Measurements from ENCODE around the gene LIMA1.
A peak's percentile ranks its signal among the peaks of the same experiment; 100 is the strongest.

The LIMA1 gene

GRCh38 chr12:50215033-50215432 lies 68.3 kb downstream of the LIMA1 start:
- Histone ChIP-seq H3K27ac (ENCODE audit: low read length) (no peak overlapping the region), H3K36me3 (ENCODE audit: insufficient read depth, low read length) (no peaks in the 10 kb centered on the region), H3K9me3 (ENCODE audit: insufficient read depth, low read length, severe bottlenecking) (no peaks in the 10 kb centered on the region), H3K27me3 (ENCODE audit: insufficient read depth, low read length, poor library complexity) (no peaks in the 10 kb centered on the region), H3K9ac (ENCODE audit: low read depth, low read length) (no peak overlapping the region), H3K4me3 (ENCODE audit: low read depth in 1 of 2, low read length in 2 of 2) (no peak overlapping the region), H3K4me2 (ENCODE audit: insufficient read depth, low read length) (no peak overlapping the region), H3K79me2 (ENCODE audit: insufficient read depth, low read length) (peaks cover 9% of the 10 kb centered on the region), H3K4me1 (ENCODE audit: insufficient read depth, low read length) (peaks cover 30% of the 10 kb centered on the region), H2AFZ (ENCODE audit: low read depth, low read length) (no peak overlapping the region), H4K20me1 (ENCODE audit: insufficient read depth, low read length) (no peaks in the 10 kb centered on the region)
- ATAC-seq (ENCODE audit: insufficient read depth, low read depth) (no peak), DNase-seq (no peak)
- TF ChIP-seq EZH2 (IDR thresholded peaks at IDR 0.05; ENCODE audit: borderline replicate concordance, low read depth, low read length, severe bottlenecking): no peak
- no peak for TF ChIP-seq CTCF (IDR thresholded peaks at IDR 0.05; ENCODE audit: borderline replicate concordance, extremely low read depth, low read length, poor library complexity, severe bottlenecking)

- H4K20me1 ChIP-seq (ENCODE audit: insufficient read depth, low read length): no peaks in the 10 kb centered on the region
- H3K4me1 ChIP-seq (ENCODE audit: insufficient read depth, low read length): peaks cover 23% of the 10 kb centered on the region
- DNase-seq: no peak
- H3K9ac ChIP-seq (ENCODE audit: low read depth, low read length): no peak overlapping the region
- no peak overlapping the region for H3K4me2 ChIP-seq (ENCODE audit: insufficient read depth, low read length)
- H3K27ac ChIP-seq (ENCODE audit: low read length): no peak overlapping the region
- TF ChIP-seq EZH2 (IDR thresholded peaks at IDR 0.05; ENCODE audit: borderline replicate concordance, low read depth, low read length, severe bottlenecking): no peak
- H3K9me3 ChIP-seq (ENCODE audit: insufficient read depth, low read length, severe bottlenecking): no peaks in the 10 kb centered on the region
- 0 out of 2 replicates have a peak, but pooled peaks cover 2% of the 10 kb centered on the region for H3K79me2 ChIP-seq (ENCODE audit: insufficient read depth, low read length)
- no peaks in the 10 kb centered on the region for H3K27me3 ChIP-seq (ENCODE audit: insufficient read depth, low read length, poor library complexity)
- no peak for ATAC-seq (ENCODE audit: insufficient read depth, low read depth)
- H3K4me3 ChIP-seq (ENCODE audit: low read depth in 1 of 2, low read length in 2 of 2): no peak overlapping the region
- no peak overlapping the region for H2AFZ ChIP-seq (ENCODE audit: low read depth, low read length)
- H3K36me3 ChIP-seq (ENCODE audit: insufficient read depth, low read length): no peaks in the 10 kb centered on the region
These were observed 69.3 kb downstream of the LIMA1 start for GRCh38 chr12:50214018-50214417.

- Histone ChIP-seq H3K9ac (ENCODE audit: low read depth, low read length) (no peak overlapping the region), H3K27me3 (ENCODE audit: insufficient read depth, low read length, poor library complexity) (no peaks in the 10 kb centered on the region), H4K20me1 (ENCODE audit: insufficient read depth, low read length) (no peaks in the 10 kb centered on the region), H3K4me2 (ENCODE audit: insufficient read depth, low read length) (no peak overlapping the region), H3K27ac (ENCODE audit: low read length) (no peak overlapping the region), H2AFZ (ENCODE audit: low read depth, low read length) (no peak overlapping the region), H3K9me3 (ENCODE audit: insufficient read depth, low read length, severe bottlenecking) (no peaks in the 10 kb centered on the region), H3K36me3 (ENCODE audit: insufficient read depth, low read length) (no peaks in the 10 kb centered on the region), H3K4me1 (ENCODE audit: insufficient read depth, low read length) (peaks cover 21% of the 10 kb centered on the region), H3K4me3 (ENCODE audit: low read depth in 1 of 2, low read length in 2 of 2) (no peak overlapping the region), H3K79me2 (ENCODE audit: insufficient read depth, low read length) (no peaks in the 10 kb centered on the region)
- ATAC-seq (ENCODE audit: insufficient read depth, low read depth): no peak
- TF ChIP-seq EZH2 (IDR thresholded peaks at IDR 0.05; ENCODE audit: borderline replicate concordance, low read depth, low read length, severe bottlenecking) (no peak), CTCF (IDR thresholded peaks at IDR 0.05; ENCODE audit: borderline replicate concordance, extremely low read depth, low read length, poor library complexity, severe bottlenecking) (no peak)
- DNase-seq: no peak
These were observed 69.9 kb downstream of the LIMA1 start for GRCh38 chr12:50213439-50213838.

GRCh38 chr12:50212071-50212467 lies 71.3 kb downstream of the LIMA1 start:
- H3K4me2 ChIP-seq (ENCODE audit: insufficient read depth, low read length): peak overlapping the region; percentile 37
- DNase-seq (no peak), ATAC-seq (ENCODE audit: insufficient read depth, low read depth) (peak; percentile 56; the same call in 1 of the 3 replicates)
- no peaks in the 10 kb centered on the region for H3K27me3 ChIP-seq (ENCODE audit: insufficient read depth, low read length, poor library complexity)
- H3K4me1 ChIP-seq (ENCODE audit: insufficient read depth, low read length): peaks cover 21% of the 10 kb centered on the region
- H3K79me2 ChIP-seq (ENCODE audit: insufficient read depth, low read length): no peaks in the 10 kb centered on the region
- no peak overlapping the region for H3K4me3 ChIP-seq (ENCODE audit: low read depth in 1 of 2, low read length in 2 of 2)
- no peaks in the 10 kb centered on the region for H3K9me3 ChIP-seq (ENCODE audit: insufficient read depth, low read length, severe bottlenecking)
- TF ChIP-seq CTCF (IDR thresholded peaks at IDR 0.05; ENCODE audit: borderline replicate concordance, extremely low read depth, low read length, poor library complexity, severe bottlenecking) (no peak), EZH2 (IDR thresholded peaks at IDR 0.05; ENCODE audit: borderline replicate concordance, low read depth, low read length, severe bottlenecking) (no peak)
- H3K9ac ChIP-seq (ENCODE audit: low read depth, low read length): peak overlapping the region; percentile 24; the same call in 1 of the 2 replicates
- peak overlapping the region; percentile 42 for H2AFZ ChIP-seq (ENCODE audit: low read depth, low read length)
- no peaks in the 10 kb centered on the region for H4K20me1 ChIP-seq (ENCODE audit: insufficient read depth, low read length)
- H3K36me3 ChIP-seq (ENCODE audit: insufficient read depth, low read length): no peaks in the 10 kb centered on the region
- peak overlapping the region; percentile 57 for H3K27ac ChIP-seq (ENCODE audit: low read length)

All from DND-41 (cell line).